Measurements from ENCODE around the gene MCRIP1.

DNA sequence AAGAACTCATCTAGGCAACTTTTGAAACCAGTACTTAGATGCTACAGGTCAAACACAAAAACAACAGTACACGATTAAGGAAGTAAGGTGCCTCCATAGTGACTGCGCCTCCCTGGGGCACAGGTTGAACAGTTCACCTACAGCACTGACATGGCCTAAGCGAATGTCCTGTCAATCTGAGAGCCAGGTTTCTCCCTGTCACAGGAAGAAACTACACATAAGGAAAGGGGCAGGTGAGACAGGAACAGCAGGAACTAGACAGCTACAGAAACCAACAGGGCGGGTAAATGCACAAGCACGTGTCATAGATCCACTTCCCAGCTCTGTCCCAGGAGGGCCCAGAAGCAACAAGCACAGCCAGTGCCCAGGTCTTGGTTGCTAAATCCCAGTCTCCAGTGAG, 46.0 kb upstream of the MCRIP1 start:
- TF ChIP-seq, protein P1, sequence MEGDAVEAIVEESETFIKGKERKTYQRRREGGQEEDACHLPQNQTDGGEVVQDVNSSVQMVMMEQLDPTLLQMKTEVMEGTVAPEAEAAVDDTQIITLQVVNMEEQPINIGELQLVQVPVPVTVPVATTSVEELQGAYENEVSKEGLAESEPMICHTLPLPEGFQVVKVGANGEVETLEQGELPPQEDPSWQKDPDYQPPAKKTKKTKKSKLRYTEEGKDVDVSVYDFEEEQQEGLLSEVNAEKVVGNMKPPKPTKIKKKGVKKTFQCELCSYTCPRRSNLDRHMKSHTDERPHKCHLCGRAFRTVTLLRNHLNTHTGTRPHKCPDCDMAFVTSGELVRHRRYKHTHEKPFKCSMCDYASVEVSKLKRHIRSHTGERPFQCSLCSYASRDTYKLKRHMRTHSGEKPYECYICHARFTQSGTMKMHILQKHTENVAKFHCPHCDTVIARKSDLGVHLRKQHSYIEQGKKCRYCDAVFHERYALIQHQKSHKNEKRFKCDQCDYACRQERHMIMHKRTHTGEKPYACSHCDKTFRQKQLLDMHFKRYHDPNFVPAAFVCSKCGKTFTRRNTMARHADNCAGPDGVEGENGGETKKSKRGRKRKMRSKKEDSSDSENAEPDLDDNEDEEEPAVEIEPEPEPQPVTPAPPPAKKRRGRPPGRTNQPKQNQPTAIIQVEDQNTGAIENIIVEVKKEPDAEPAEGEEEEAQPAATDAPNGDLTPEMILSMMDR (IDR thresholded peaks at IDR 0.05; ENCODE audit: low read length), result no peak
- no peak for TF ChIP-seq EZH2 (IDR thresholded peaks at IDR 0.05; ENCODE audit: borderline replicate concordance, low read length)

Measured in OCI-LY1 (cell line).